OCI-LY1 (cell line): ENCODE measurements around the gene RAP2C.

Experiments used
- H2AFZ ChIP-seq: fragments of 200-600 bp; sonication (generic), shearing (Covaris generic); 2 replicates; pipeline ENCODE4 v1.6.0; 2014; ENCODE audit warnings: antibody characterized with exemption, mild to moderate bottlenecking, low read length
- H3F3A ChIP-seq: fragments of 200-600 bp; sonication (generic), shearing (Covaris generic); 2 replicates; pipeline ENCODE4 v1.6.0; 2014; ENCODE audit warnings: mild to moderate bottlenecking, antibody characterized with exemption, low read length, moderate library complexity; ENCODE audit not compliant: insufficient read depth
- H3K27ac ChIP-seq: fragments of 200-600 bp; sonication (generic); 2 replicates; pipeline ENCODE4 v1.5.1; 2014; ENCODE audit warnings: low read length, mixed run types, mild to moderate bottlenecking, low read depth; ENCODE audit not compliant: poor library complexity, severe bottlenecking
- H3K27me3 ChIP-seq: fragments of 200-600 bp; sonication (generic); 2 replicates; pipeline ENCODE4 v1.6.0; 2014; ENCODE audit warnings: antibody characterized with exemption, mild to moderate bottlenecking, low read length, moderate library complexity; ENCODE audit not compliant: insufficient read depth
- H3K36me3 ChIP-seq: fragments of 200-600 bp; sonication (generic); 2 replicates; pipeline ENCODE4 v1.6.1; 2014; ENCODE audit warnings: mild to moderate bottlenecking, antibody characterized with exemption, low read length, moderate library complexity, mixed read lengths; ENCODE audit not compliant: insufficient read depth
- H3K4me1 ChIP-seq: fragments of 200-600 bp; sonication (generic); 2 replicates; pipeline ENCODE4 v1.5.1; 2014; ENCODE audit warnings: mild to moderate bottlenecking, low read length, moderate library complexity; ENCODE audit not compliant: insufficient read depth, severe bottlenecking
- H3K4me2 ChIP-seq: fragments of 200-600 bp; sonication (generic), shearing (Covaris generic); 2 replicates; pipeline ENCODE4 v1.6.1; 2014; ENCODE audit warnings: low read length
- H3K4me3 ChIP-seq: fragments of 200-600 bp; sonication (generic); 2 replicates; pipeline ENCODE4 v1.5.1; 2014; ENCODE audit warnings: low read length, low read depth, mild to moderate bottlenecking, mixed read lengths; ENCODE audit not compliant: poor library complexity, severe bottlenecking
- H3K79me2 ChIP-seq: fragments of 200-600 bp; shearing (Covaris generic); 2 replicates; pipeline ENCODE4 v1.6.1; 2016; ENCODE audit warnings: mixed run types, low read length, mixed read lengths; ENCODE audit not compliant: insufficient read depth
- H3K9ac ChIP-seq: fragments of 200-600 bp; sonication (generic), shearing (Covaris generic); 2 replicates; pipeline ENCODE4 v1.6.1; 2014; ENCODE audit warnings: mild to moderate bottlenecking, low read length, mixed read lengths
- H3K9me2 ChIP-seq: fragments of 200-600 bp; sonication (generic), shearing (Covaris generic); 2 replicates; pipeline ENCODE4 v1.6.1; 2014; ENCODE audit warnings: low read depth, mild to moderate bottlenecking, low read length, mixed read lengths
- H3K9me3 ChIP-seq: fragments of 200-600 bp; shearing (Covaris generic); 2 replicates; pipeline ENCODE4 v1.6.1; 2014; ENCODE audit warnings: low read length, mixed read lengths
- H4K20me1 ChIP-seq: fragments of 200-600 bp; sonication (generic), shearing (Covaris generic); 2 replicates; pipeline ENCODE4 v1.6.0; 2016; ENCODE audit warnings: mild to moderate bottlenecking, low read length; ENCODE audit not compliant: insufficient read depth
- CTCF ChIP-seq: fragments of 200-600 bp; sonication (generic), shearing (Covaris generic); IDR thresholded peaks from 2 replicates; pipeline ENCODE4 v1.5.1; 2017; ENCODE audit warnings: mild to moderate bottlenecking, antibody characterized with exemption, low read length, moderate library complexity, mixed read lengths
- EZH2 ChIP-seq: fragments of 200-600 bp; sonication (generic), shearing (Covaris generic); IDR thresholded peaks from 2 replicates; pipeline ENCODE4 v1.8.0; 2017; ENCODE audit warnings: borderline replicate concordance, mixed run types, mild to moderate bottlenecking, antibody characterized with exemption, low read length, moderate library complexity, mixed read lengths

Gene RAP2C

GRCh38 chrX:132236121-132236520, 16.9 kb upstream of the RAP2C start:
- Histone ChIP-seq H3F3A (no peaks in the 10 kb centered on the region), H3K9me3 (no peaks in the 10 kb centered on the region), H3K4me2 (no peak overlapping the region), H4K20me1 (no peaks in the 10 kb centered on the region), H3K79me2 (no peaks in the 10 kb centered on the region), H3K4me3 (no peak overlapping the region), H3K36me3 (no peaks in the 10 kb centered on the region), H3K27ac (no peak overlapping the region), H3K4me1 (peaks cover 4% of the 10 kb centered on the region), H3K9me2 (no peaks in the 10 kb centered on the region), H3K27me3 (no peaks in the 10 kb centered on the region), H3K9ac (no peak overlapping the region), H2AFZ (no peak overlapping the region)
- TF ChIP-seq EZH2 (no peak), CTCF (no peak)

GRCh38 chrX:132235488-132235887, 16.2 kb upstream of the RAP2C start:
- H3K9me2 ChIP-seq, result no peaks in the 10 kb centered on the region
- H3K4me3 ChIP-seq, result no peak overlapping the region
- H3F3A ChIP-seq, result no peaks in the 10 kb centered on the region

GRCh38 chrX:132231587-132231986, 12.3 kb upstream of the RAP2C start:
- Histone ChIP-seq H3K79me2 (no peaks in the 10 kb centered on the region), H3K27ac (no peak overlapping the region), H3K4me1 (peaks cover 4% of the 10 kb centered on the region), H3K9ac (no peak overlapping the region), H3F3A (no peaks in the 10 kb centered on the region), H2AFZ (no peak overlapping the region), H3K9me2 (no peaks in the 10 kb centered on the region), H3K4me3 (no peak overlapping the region), H3K27me3 (no peaks in the 10 kb centered on the region), H4K20me1 (no peaks in the 10 kb centered on the region), H3K9me3 (no peaks in the 10 kb centered on the region), H3K36me3 (no peaks in the 10 kb centered on the region), H3K4me2 (no peak overlapping the region)
- no peak for TF ChIP-seq CTCF
- no peak for TF ChIP-seq EZH2

More at GRCh38 chrX:132235488-132235887, 16.2 kb upstream of the RAP2C start:
- no peak for TF ChIP-seq EZH2
- no peak for TF ChIP-seq CTCF
- Histone ChIP-seq H2AFZ (no peak overlapping the region), H3K9ac (no peak overlapping the region), H3K4me1 (peaks cover 4% of the 10 kb centered on the region), H3K36me3 (no peaks in the 10 kb centered on the region), H3K79me2 (no peaks in the 10 kb centered on the region), H3K4me2 (no peak overlapping the region), H3K27me3 (no peaks in the 10 kb centered on the region), H4K20me1 (no peaks in the 10 kb centered on the region), H3K27ac (no peak overlapping the region), H3K9me3 (no peaks in the 10 kb centered on the region)
